Measurements from ENCODE around the gene NT5C3A.
"Not testable (repeated sequence)": the region's sequence is repeated elsewhere in the genome, so short reads cannot be mapped to it uniquely, and the experiment has no call there.

DNA sequence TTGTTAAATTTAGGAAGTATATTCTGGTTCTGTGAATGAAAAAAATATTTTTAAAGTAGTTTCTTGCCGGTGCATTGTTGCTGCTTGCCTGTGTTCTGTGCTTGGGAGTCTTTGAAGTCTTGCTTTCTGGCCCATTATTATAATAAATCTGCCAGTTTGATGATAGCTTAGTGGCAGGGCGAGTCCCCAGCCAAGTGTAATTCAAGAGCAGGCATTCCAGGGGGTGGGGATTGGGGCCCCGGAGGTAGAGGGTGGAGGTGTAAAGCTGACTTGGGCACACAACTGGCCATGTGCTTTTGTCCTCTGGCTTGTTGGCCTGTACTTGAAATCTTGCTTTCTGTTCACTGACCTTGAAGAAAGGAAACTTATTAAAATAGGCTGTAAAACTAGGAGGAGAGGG, 90.6 kb downstream of the NT5C3A start:
- TF ChIP-seq, protein P1, sequence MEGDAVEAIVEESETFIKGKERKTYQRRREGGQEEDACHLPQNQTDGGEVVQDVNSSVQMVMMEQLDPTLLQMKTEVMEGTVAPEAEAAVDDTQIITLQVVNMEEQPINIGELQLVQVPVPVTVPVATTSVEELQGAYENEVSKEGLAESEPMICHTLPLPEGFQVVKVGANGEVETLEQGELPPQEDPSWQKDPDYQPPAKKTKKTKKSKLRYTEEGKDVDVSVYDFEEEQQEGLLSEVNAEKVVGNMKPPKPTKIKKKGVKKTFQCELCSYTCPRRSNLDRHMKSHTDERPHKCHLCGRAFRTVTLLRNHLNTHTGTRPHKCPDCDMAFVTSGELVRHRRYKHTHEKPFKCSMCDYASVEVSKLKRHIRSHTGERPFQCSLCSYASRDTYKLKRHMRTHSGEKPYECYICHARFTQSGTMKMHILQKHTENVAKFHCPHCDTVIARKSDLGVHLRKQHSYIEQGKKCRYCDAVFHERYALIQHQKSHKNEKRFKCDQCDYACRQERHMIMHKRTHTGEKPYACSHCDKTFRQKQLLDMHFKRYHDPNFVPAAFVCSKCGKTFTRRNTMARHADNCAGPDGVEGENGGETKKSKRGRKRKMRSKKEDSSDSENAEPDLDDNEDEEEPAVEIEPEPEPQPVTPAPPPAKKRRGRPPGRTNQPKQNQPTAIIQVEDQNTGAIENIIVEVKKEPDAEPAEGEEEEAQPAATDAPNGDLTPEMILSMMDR (IDR thresholded peaks at IDR 0.05) = not testable (repeated sequence)
- not testable (repeated sequence) for TF ChIP-seq POLR2A (IDR thresholded peaks at IDR 0.05)
